Sigmoid colon (tissue), 4 donors: ENCODE data around the gene PYDC1.

ENCODE experiments used
- EP300 ChIP-seq, 4 donors: sonication (generic); formaldehyde crosslinking; IDR thresholded peaks; one replicate each; pipeline ENCODE4 v1.6.1; 2017; ENCODE audit warnings: antibody characterized with exemption in 4 of 4
- POLR2A ChIP-seq, 2 donors: fragments of 450-650 bp; IDR thresholded peaks; one replicate each; pipeline ENCODE4 v1.6.1; 2016; ENCODE audit warnings: antibody characterized with exemption in 2 of 2, mild to moderate bottlenecking in 2 of 2, moderate library complexity in 2 of 2
- TF ChIP-seq, protein P1 (sequence below), 4 experiments: fragments of 450-650 bp in 3 of 4; fragments of 200-600 bp in 1 of 4; IDR thresholded peaks; one replicate each; pipeline ENCODE4 v1.5.1; 2016 to 2019; ENCODE audit warnings: antibody characterized with exemption in 4 of 4, mild to moderate bottlenecking in 3 of 4, moderate library complexity in 2 of 4

DNA sequence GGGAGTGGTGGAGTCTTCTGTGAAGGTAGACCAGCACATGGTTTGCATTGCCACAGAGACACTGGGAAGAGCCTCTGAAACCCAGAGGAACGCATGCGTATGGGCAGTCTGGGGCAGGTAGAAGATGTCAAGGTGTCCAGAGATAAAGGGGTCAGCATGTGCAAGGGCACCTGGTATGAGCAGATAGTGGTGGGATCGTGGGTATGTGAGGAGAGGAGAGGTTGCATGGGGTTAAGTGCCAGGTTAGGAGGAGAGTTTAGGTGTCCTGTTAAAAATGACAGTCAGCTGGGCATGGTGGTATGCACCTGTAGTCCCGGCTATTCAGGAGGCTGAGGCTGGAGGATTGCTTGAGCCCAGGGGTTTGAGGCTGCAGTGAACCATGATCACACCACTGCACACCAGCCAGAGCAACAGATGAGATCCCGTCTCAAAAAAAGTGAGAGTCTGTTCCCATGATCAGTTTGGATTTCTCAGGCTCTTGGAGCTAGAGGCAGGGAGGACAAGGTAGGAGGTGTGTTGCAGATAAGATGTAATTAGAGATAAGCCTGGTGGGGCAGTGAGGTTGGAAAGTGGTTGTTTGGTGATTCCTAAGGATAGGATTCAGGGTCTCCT, 17.4 kb downstream of the PYDC1 start:
- TF ChIP-seq, protein P1, sequence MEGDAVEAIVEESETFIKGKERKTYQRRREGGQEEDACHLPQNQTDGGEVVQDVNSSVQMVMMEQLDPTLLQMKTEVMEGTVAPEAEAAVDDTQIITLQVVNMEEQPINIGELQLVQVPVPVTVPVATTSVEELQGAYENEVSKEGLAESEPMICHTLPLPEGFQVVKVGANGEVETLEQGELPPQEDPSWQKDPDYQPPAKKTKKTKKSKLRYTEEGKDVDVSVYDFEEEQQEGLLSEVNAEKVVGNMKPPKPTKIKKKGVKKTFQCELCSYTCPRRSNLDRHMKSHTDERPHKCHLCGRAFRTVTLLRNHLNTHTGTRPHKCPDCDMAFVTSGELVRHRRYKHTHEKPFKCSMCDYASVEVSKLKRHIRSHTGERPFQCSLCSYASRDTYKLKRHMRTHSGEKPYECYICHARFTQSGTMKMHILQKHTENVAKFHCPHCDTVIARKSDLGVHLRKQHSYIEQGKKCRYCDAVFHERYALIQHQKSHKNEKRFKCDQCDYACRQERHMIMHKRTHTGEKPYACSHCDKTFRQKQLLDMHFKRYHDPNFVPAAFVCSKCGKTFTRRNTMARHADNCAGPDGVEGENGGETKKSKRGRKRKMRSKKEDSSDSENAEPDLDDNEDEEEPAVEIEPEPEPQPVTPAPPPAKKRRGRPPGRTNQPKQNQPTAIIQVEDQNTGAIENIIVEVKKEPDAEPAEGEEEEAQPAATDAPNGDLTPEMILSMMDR (IDR thresholded peaks at IDR 0.05), result no peak
- TF ChIP-seq EP300 (IDR thresholded peaks at IDR 0.05), result no peak
- no peak for TF ChIP-seq POLR2A (IDR thresholded peaks at IDR 0.05)
